ENCODE measurements around the gene GPATCH2.
A peak's percentile ranks its signal among the peaks of the same experiment; 100 is the strongest.

The GPATCH2 gene

DNA sequence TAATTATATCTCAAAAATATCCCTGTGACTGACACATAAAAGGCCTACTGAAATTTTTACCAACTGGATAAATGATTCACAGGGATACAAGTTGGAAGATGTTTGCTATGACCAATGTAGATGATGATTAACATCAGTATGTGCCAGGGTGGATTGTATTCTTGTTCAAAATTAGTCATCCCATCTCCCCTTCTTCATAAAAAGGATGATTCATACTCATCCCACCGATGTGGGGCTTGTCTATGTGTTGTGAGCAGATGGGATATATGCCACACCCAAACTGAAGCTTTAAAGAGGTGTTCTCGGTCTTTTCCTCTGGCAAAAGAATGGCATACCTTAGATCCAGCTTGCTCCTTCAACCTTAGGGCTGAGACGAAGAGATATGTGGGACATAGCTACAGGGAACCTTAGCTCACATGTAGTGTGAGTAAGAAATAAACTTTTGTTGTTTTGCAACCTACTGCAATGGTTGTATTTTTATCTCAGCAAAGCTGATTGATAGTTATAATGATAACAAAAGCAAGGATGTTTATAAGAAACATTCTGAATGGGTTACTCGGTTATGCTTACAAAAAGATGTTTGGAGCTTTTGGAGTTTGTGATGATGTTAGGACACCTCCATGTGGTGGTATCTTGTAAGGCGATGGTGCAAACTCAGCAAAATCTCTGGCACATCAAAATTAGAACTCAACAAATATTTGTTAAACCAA is 29.6 kb upstream of the GPATCH2 start:
- H3K4me1 ChIP-seq = no peaks in the 10 kb centered on the region
- intact Hi-C loops (cut with DNase I; ENCODE audit: low total_unique reads) = no loop called here
- no peak overlapping the region for H3K27ac ChIP-seq
- DNase-seq = no peak
- no peaks in the 10 kb centered on the region for H3K27me3 ChIP-seq
- no peaks in the 10 kb centered on the region for H3K9me3 ChIP-seq
- peak; percentile 29 to 33 for TF ChIP-seq CTCF (IDR thresholded peaks at IDR 0.05)
- H3K4me3 ChIP-seq = no peak overlapping the region
- no peaks in the 10 kb centered on the region for H3K36me3 ChIP-seq

GRCh38 chr1:217650674-217651073 is 19.8 kb upstream of the GPATCH2 start:
- intact Hi-C loops (cut with DNase I; ENCODE audit: low total_unique reads) = no loop called here
- Histone ChIP-seq H3K36me3 (no peaks in the 10 kb centered on the region), H3K4me1 (no peaks in the 10 kb centered on the region), H3K4me3 (no peak overlapping the region), H3K27ac (no peak overlapping the region), H3K9me3 (no peaks in the 10 kb centered on the region), H3K27me3 (no peaks in the 10 kb centered on the region)
- no peak for TF ChIP-seq CTCF (IDR thresholded peaks at IDR 0.05)
- no peak for DNase-seq

GRCh38 chr1:217647791-217648190 is 16.9 kb upstream of the GPATCH2 start:
- Histone ChIP-seq H3K36me3 (no peaks in the 10 kb centered on the region), H3K4me1 (no peaks in the 10 kb centered on the region), H3K4me3 (no peak overlapping the region), H3K9me3 (no peaks in the 10 kb centered on the region), H3K27ac (no peak overlapping the region), H3K27me3 (no peaks in the 10 kb centered on the region)
- intact Hi-C loops (cut with DNase I; ENCODE audit: low total_unique reads) = no loop called here
- no peak for TF ChIP-seq CTCF (IDR thresholded peaks at IDR 0.05)
- no peak for DNase-seq

GRCh38 chr1:217642455-217642854 is 11.6 kb upstream of the GPATCH2 start:
- Histone ChIP-seq H3K4me3 (no peak overlapping the region), H3K4me1 (no peaks in the 10 kb centered on the region), H3K9me3 (no peaks in the 10 kb centered on the region), H3K27ac (no peak overlapping the region), H3K36me3 (no peaks in the 10 kb centered on the region), H3K27me3 (no peaks in the 10 kb centered on the region)
- no peak for DNase-seq
- intact Hi-C loops (cut with DNase I; ENCODE audit: low total_unique reads) = no loop called here
- TF ChIP-seq CTCF (IDR thresholded peaks at IDR 0.05) = no peak

DNA sequence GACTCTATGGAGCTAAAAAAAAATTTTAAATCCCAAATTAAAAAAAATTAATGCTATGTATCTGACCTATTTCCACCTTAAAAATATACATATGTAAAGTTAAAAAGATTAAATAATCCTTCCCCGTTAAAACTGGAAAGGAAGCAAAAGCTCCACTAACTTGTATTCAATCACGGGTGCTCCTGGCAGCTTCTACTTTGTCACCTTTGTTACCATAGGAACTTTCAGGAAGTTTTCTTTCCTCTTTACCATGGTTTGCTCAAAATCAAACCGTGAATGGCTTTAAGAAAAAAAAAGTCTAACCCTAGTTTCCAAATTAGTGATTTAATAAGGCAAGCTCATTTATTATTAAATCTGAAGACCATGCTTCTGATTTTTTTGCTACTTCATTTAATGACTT is 3.5 kb downstream of the GPATCH2 start:
- Histone ChIP-seq H3K9me3 (no peaks in the 10 kb centered on the region), H3K4me1 (peaks cover 0 to 28% (median 17%) of the 10 kb centered on the region in 4 donors), H3K27me3 (no peaks in the 10 kb centered on the region), H3K27ac (no peak overlapping the region), H3K36me3 (no peaks in the 10 kb centered on the region), H3K4me3 (no peak overlapping the region)
- DNase-seq = no peak
- intact Hi-C loops (cut with DNase I; ENCODE audit: low total_unique reads) = no loop called here
- TF ChIP-seq CTCF (IDR thresholded peaks at IDR 0.05) = no peak

DNA sequence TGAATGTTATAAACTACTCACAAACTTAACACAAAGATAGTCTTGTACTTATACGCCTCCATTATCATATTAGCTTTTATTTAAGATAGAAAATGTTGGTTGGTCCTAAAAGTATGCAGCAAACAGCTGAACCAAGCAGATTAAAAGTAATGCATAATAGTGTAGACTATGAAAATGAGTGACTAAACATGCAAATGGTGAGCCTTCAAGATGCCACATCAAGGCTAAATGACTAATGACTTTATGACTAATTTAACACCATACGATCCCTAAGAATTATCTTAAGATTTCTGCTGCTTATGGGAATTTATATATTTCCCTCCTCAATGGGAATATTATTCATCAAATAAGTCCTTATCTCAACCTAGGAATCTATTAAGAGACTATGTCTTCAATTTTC is 4.6 kb downstream of the GPATCH2 start:
- intact Hi-C loops (cut with DNase I; ENCODE audit: low total_unique reads) = no loop called here
- H3K27ac ChIP-seq = no peak overlapping the region
- H3K4me3 ChIP-seq = no peak overlapping the region
- no peaks in the 10 kb centered on the region for H3K27me3 ChIP-seq
- H3K9me3 ChIP-seq = no peaks in the 10 kb centered on the region
- no peaks in the 10 kb centered on the region for H3K36me3 ChIP-seq
- DNase-seq = no peak
- TF ChIP-seq CTCF (IDR thresholded peaks at IDR 0.05) = no peak
- peaks cover 0 to 24% (median 15%) of the 10 kb centered on the region in 4 donors for H3K4me1 ChIP-seq
